HG02885 (cell line): Measurements from ENCODE around the gene PTGR3.

ENCODE experiments used
- ATAC-seq: cut with Tn5 transposase; IDR thresholded peaks from one replicate; pipeline ENCODE4 v1.9.1; 2021; ENCODE audit warnings: mild to moderate bottlenecking; ENCODE audit not compliant: unreplicated experiment, poor library complexity

Gene PTGR3

GRCh38 chr18:75209129-75209950, at the start of gene PTGR3:
PTGR3 (minus strand) TSS chr18:75209139; CDS start chr18:75209058, 81 bp downstream.
- peak; percentile 43 for ATAC-seq

- no peak for ATAC-seq
Observed at GRCh38 chr18:75257605-75258004, 48.7 kb upstream of the PTGR3 start.

GRCh38 chr18:75256376-75256775, 47.4 kb upstream of the PTGR3 start:
- no peak for ATAC-seq

GRCh38 chr18:75255094-75255493, 46.2 kb upstream of the PTGR3 start:
- ATAC-seq: no peak

- ATAC-seq: no peak
Observed at GRCh38 chr18:75253784-75254183, 44.8 kb upstream of the PTGR3 start.

DNA sequence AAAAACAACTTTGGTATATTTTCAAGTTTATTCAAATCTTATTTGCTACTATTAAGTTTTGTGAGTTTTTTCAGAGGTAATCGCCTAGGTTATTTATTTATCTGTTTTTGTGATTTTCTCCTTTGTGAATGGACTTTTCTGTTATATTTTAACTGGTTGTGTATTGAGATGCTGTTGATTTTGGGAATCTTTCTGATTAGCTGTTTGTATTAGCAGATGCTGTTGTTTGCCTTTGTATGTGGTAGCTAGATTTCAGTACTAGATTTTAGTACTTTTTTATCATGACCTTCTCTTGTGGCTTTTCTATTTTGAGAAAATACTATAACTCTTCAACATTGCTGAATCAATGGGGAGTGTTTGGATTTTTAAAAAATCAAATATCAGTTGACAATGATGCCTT, 44.1 kb upstream of the PTGR3 start:
- ATAC-seq: no peak

GRCh38 chr18:75252136-75252535, 43.2 kb upstream of the PTGR3 start:
- no peak for ATAC-seq

GRCh38 chr18:75251466-75251865, 42.5 kb upstream of the PTGR3 start:
- ATAC-seq: no peak

- no peak for ATAC-seq
Observed at GRCh38 chr18:75250471-75250821, 41.5 kb upstream of the PTGR3 start.

DNA sequence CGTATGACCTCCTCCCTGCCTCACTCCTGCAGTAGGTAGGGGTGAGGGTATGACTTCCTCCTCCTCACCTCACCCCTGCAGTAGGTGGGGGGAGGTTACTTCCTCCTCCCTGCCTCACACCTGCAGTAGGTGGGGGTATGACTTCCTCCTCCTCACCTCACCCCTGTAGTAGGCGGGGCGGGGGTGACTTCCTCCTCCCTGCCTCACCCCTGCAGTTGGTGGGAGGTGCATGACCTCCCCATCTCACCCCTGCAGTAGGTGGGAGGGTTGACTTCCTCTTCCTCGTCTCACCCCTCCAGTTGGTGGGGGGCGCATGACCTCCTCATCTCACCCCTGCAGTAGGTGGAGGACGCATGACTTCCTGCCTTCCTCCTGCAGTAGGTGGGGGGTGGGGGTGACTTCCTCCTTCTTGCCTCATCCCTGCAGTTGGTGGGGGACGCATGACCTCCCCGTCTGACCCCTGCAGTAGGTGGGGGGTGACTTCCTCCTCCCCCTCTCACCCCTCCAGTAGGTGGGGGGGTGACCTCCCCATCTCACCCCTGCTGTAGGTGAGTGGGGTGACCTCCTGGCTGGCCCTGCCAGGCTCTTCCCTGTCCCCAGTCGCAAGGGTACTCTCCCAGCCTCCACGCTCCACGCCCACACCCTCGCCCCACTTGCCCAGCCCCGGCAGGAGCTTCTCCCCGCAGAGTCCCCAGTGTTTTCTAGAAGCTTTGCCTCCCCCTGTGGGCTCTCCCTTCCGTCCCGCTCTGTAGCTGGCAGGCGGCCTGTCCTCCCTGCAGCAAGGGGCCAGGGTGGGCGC, 40.9 kb upstream of the PTGR3 start:
- ATAC-seq: no peak

- no peak for ATAC-seq
Observed at GRCh38 chr18:75249175-75249518, 40.2 kb upstream of the PTGR3 start.

DNA sequence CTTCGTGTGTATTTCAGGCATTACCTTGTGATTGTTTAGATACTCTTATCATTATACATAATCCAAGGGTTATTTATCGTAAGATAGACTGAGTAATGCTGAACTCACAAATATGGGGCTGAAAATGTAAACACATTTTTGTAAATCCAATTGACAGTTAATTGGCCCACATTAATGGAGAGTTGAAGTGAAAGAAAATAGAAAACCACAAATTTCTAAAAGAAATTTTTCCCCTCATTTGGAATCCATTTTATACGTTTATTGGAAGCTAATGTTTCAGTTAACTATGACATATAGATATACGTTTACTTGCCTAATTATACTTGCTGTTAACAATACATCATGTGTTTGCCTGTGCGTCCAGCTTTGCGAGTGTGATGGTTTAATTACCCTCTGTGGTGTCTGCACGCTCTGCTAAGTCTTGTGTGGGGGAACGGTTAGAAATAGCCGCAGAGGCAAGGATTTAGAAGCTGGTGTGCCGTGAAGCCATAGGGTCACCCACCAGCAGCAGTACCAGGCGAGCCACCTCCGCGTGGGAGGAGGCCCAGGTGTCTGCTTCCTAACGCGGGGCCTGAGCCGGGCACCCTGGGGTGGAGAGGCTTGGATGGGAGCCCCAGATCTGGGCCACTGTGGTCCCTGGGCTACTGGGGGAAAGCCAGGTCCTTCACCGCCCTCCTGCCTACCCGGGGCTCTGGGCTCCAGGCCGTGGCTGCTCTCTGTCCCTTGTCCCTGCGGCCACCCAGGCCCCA, 39.7 kb upstream of the PTGR3 start:
- ATAC-seq: no peak

DNA sequence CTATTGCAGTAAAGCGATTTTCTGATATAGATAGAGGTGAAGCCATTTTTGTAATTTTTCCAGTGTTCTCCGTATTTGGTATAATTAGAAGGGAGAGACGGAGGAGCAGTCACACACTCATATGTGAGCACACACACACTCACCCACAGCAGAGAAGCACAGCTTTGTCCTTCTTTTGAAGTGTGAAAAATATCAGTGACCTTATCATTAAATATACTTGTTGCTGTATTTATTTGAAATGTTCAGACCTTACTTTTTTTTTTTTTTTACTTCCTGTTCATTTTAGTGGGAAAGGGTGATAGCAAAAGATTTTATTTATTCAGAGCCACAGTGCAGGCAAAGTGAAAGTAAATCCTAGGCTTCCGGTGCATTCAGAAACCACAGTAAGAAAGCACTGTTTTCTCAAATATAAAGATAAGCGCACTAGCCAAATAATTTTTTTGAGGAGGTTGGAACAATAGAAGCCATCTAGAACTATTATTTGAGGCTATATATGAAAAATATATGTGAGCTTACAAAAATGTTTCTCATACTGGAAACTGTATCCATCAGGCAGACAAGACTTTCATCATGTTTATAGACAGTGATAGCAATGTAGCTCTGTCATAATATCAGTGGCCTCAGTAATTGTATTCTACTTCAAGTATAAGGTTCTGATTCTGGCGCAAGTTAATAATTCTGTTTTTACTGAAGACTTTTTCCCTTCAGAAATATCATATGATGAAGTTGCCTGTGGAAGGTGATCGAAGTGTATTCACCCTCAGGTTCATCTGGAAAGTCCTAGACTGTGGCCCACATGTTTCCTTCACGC, 38.9 kb upstream of the PTGR3 start:
- peak; percentile 57 for ATAC-seq

- no peak for ATAC-seq
Observed at GRCh38 chr18:75246721-75247610, 38.0 kb upstream of the PTGR3 start.

- no peak for ATAC-seq
Observed at GRCh38 chr18:75244351-75245313, 35.7 kb upstream of the PTGR3 start.

GRCh38 chr18:75241705-75242104, 32.8 kb upstream of the PTGR3 start:
- no peak for ATAC-seq

GRCh38 chr18:75240433-75240832, 31.5 kb upstream of the PTGR3 start:
- ATAC-seq: no peak

GRCh38 chr18:75238786-75239185, 29.8 kb upstream of the PTGR3 start:
- no peak for ATAC-seq
